Mesendoderm (in vitro differentiated cells): ENCODE results near the gene MAPKBP1.

Source experiments
- DNase-seq: peaks from one replicate; pipeline ENCODE4 v3.0.0; 2013
- H2AK5ac ChIP-seq: 2 replicates; pipeline ENCODE4 v1.6.1; 2013; ENCODE audit warnings: low read length, inconsistent platforms
- H2BK120ac ChIP-seq: 2 replicates; pipeline ENCODE4 v1.6.1; 2013; ENCODE audit warnings: low read depth, mild to moderate bottlenecking, low read length, moderate library complexity, mixed read lengths
- H2BK15ac ChIP-seq: replicated peaks from 2 replicates; pipeline ENCODE4 v1.6.1; 2013; ENCODE audit warnings: low read depth, mild to moderate bottlenecking, moderate library complexity
- H2BK5ac ChIP-seq: 2 replicates; pipeline ENCODE4 v1.6.1; 2013; ENCODE audit warnings: low read length, inconsistent platforms
- H3K18ac ChIP-seq: 2 replicates; pipeline ENCODE4 v1.6.1; 2013; ENCODE audit warnings: mild to moderate bottlenecking, low read length, mixed read lengths
- H3K23ac ChIP-seq: one replicate; pipeline ENCODE4 v1.6.1; 2013; ENCODE audit warnings: low read length
- H3K27ac ChIP-seq: 2 replicates; pipeline ENCODE4 v1.5.1; 2013; ENCODE audit warnings: low read depth, mild to moderate bottlenecking, inconsistent platforms, low read length, moderate library complexity
- H3K27me3 ChIP-seq: 2 replicates; pipeline ENCODE4 v1.6.1; 2013; ENCODE audit warnings: low read length, control low read depth, mild to moderate bottlenecking, inconsistent platforms; ENCODE audit not compliant: insufficient read depth, poor library complexity
- H3K36me3 ChIP-seq: 2 replicates; pipeline ENCODE4 v1.6.1; 2013; ENCODE audit warnings: low read length, inconsistent platforms; ENCODE audit not compliant: control insufficient read depth, insufficient read depth
- H3K4ac ChIP-seq: one replicate; pipeline ENCODE4 v1.6.1; 2013; ENCODE audit warnings: low read depth, mild to moderate bottlenecking, low read length, moderate library complexity
- H3K4me1 ChIP-seq: 2 replicates; pipeline ENCODE4 v1.6.1; 2013; ENCODE audit warnings: low read depth, low read length, inconsistent platforms; ENCODE audit not compliant: control insufficient read depth
- H3K4me2 ChIP-seq: 2 replicates; pipeline ENCODE4 v1.6.1; 2013; ENCODE audit warnings: low read length
- H3K4me3 ChIP-seq: 2 replicates; pipeline ENCODE4 v1.5.1; 2013; ENCODE audit warnings: mild to moderate bottlenecking, low read length
- H3K56ac ChIP-seq: one replicate; pipeline ENCODE4 v1.6.1; 2013; ENCODE audit warnings: low read length
- H3K79me1 ChIP-seq: 2 replicates; pipeline ENCODE4 v1.6.1; 2013; ENCODE audit warnings: low read length, inconsistent platforms
- H3K79me2 ChIP-seq: 2 replicates; pipeline ENCODE4 v1.6.1; 2013; ENCODE audit warnings: mild to moderate bottlenecking, low read length; ENCODE audit not compliant: control insufficient read depth, insufficient read depth
- H3K9ac ChIP-seq: 2 replicates; pipeline ENCODE4 v1.6.1; 2013; ENCODE audit warnings: low read length, inconsistent platforms
- H4K5ac ChIP-seq: one replicate; pipeline ENCODE4 v1.6.1; 2013; ENCODE audit warnings: low read length
- H4K8ac ChIP-seq: one replicate; pipeline ENCODE4 v1.6.1; 2013; ENCODE audit warnings: low read depth, mild to moderate bottlenecking, control low read depth, low read length, moderate library complexity
- WGBS: extraction: QIAGEN DNeasy Blood & Tissue Kit; methylation state at CpG from one replicate; pipeline ENCODE4 v1.1.7; 2013; ENCODE audit warnings: low lambda C conversion rate, missing lambda C conversion rate; ENCODE audit not compliant: insufficient coverage; ENCODE audit errors: extremely low coverage; 5-methylcytosine and 5-hydroxymethylcytosine counted together

Gene MAPKBP1

GRCh38 chr15:41856716-41857115, 82.4 kb downstream of the MAPKBP1 start:
- Histone ChIP-seq H2BK15ac (no peak overlapping the region), H4K5ac (no peak overlapping the region), H2AK5ac (no peak overlapping the region), H3K36me3 (no peaks in the 10 kb centered on the region), H3K27me3 (no peaks in the 10 kb centered on the region), H3K4ac (no peak overlapping the region), H3K4me2 (no peak overlapping the region), H4K8ac (no peak overlapping the region), H3K4me1 (no peaks in the 10 kb centered on the region), H3K18ac (no peak overlapping the region), H3K79me1 (no peaks in the 10 kb centered on the region), H2BK5ac (no peak overlapping the region), H3K27ac (no peak overlapping the region), H3K9ac (no peak overlapping the region), H3K23ac (no peak overlapping the region), H2BK120ac (no peak overlapping the region), H3K56ac (no peak overlapping the region), H3K4me3 (no peak overlapping the region), H3K79me2 (no peaks in the 10 kb centered on the region)
- DNase-seq = no peak
- no CpG with 5 or more reads among the region's 12 CpGs for WGBS

DNA sequence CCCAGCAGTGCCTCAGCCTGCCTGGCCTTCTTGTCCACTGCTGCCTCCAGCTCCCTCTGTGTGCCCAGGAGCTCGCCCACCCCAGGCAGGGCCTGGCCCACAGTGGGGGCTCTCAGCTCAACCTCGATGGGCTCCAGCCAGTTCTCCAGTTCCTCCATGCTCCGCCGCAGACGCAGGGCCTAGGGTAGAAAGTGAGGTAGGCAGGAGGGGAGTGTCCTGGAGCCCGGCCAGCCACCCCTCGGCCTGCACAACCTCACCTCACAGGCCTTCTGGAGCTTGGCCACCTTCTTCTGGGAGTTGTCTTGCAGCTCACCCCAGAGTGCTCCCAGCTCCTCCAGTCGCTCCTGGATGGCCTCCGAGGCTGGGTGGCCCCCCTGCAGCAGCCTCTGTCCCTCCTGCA, 83.0 kb downstream of the MAPKBP1 start:
- H2BK120ac ChIP-seq = no peak overlapping the region
- no peak overlapping the region for H3K4ac ChIP-seq
- no peaks in the 10 kb centered on the region for H3K27me3 ChIP-seq
- H3K79me1 ChIP-seq = no peaks in the 10 kb centered on the region
- H3K36me3 ChIP-seq = no peaks in the 10 kb centered on the region
- no peak overlapping the region for H3K27ac ChIP-seq
- H2BK5ac ChIP-seq = no peak overlapping the region
- H2AK5ac ChIP-seq = no peak overlapping the region
- no peaks in the 10 kb centered on the region for H3K79me2 ChIP-seq
- DNase-seq = no peak
- H3K23ac ChIP-seq = no peak overlapping the region
- no peaks in the 10 kb centered on the region for H3K4me1 ChIP-seq
- H4K8ac ChIP-seq = no peak overlapping the region
- no peak overlapping the region for H3K4me2 ChIP-seq
- WGBS = no CpG with 5 or more reads among the region's 9 CpGs
- no peak overlapping the region for H3K18ac ChIP-seq
- H3K9ac ChIP-seq = no peak overlapping the region
- H3K4me3 ChIP-seq = no peak overlapping the region
- H2BK15ac ChIP-seq = no peak overlapping the region
- H4K5ac ChIP-seq = no peak overlapping the region
- H3K56ac ChIP-seq = no peak overlapping the region

- Histone ChIP-seq H3K23ac (no peak overlapping the region), H3K36me3 (no peaks in the 10 kb centered on the region), H3K4me2 (no peak overlapping the region), H3K79me1 (no peaks in the 10 kb centered on the region), H3K4me3 (no peak overlapping the region), H3K9ac (no peak overlapping the region), H3K4ac (no peak overlapping the region), H3K79me2 (no peaks in the 10 kb centered on the region), H3K18ac (no peak overlapping the region), H3K27ac (no peak overlapping the region), H3K4me1 (no peaks in the 10 kb centered on the region), H4K5ac (no peak overlapping the region), H2BK5ac (no peak overlapping the region), H2BK120ac (no peak overlapping the region), H2BK15ac (no peak overlapping the region), H2AK5ac (no peak overlapping the region), H3K56ac (no peak overlapping the region), H3K27me3 (no peaks in the 10 kb centered on the region), H4K8ac (no peak overlapping the region)
- no CpG with 5 or more reads among the region's 15 CpGs for WGBS
- DNase-seq = no peak
Observed at GRCh38 chr15:41858756-41859155, 84.5 kb downstream of the MAPKBP1 start.

DNA sequence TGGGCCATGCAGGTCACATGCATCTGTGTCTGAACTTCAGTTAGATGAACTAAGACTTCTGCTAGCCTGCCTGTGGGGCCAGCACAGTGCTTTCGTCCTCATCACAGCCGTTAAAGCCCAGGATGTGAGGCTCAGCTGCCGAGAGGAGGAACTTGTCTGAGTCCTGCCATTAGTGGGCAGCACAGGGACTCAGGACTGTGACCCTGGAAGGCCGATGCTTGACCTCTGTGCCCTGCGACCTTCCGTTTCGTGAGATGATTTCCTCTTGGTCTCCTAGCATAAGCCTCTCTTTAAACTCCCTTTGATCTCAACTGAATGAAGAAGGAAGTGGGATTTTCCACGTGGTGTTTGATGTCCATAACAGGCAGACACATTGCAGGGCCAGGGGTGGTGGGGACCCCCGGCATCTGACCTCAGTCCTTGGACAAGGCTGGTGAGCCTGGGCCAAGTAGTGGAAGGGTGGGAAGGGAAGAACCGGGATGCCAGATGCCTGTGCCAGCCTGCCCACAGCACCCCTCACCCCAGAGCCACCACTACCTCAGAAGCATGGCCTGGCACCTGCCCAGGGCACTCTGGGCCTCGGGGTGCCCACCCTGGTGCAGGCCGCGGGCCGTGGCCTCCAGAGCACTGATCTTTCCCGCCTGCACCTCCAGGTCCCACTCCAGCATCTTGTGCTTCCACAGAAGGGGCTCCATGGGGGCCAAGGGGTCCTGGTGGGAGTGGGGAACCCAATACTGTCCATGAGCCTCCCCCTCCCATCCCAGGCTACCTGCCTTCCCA, 86.0 kb downstream of the MAPKBP1 start:
- no peak overlapping the region for H3K4me2 ChIP-seq
- no peak overlapping the region for H3K18ac ChIP-seq

DNA sequence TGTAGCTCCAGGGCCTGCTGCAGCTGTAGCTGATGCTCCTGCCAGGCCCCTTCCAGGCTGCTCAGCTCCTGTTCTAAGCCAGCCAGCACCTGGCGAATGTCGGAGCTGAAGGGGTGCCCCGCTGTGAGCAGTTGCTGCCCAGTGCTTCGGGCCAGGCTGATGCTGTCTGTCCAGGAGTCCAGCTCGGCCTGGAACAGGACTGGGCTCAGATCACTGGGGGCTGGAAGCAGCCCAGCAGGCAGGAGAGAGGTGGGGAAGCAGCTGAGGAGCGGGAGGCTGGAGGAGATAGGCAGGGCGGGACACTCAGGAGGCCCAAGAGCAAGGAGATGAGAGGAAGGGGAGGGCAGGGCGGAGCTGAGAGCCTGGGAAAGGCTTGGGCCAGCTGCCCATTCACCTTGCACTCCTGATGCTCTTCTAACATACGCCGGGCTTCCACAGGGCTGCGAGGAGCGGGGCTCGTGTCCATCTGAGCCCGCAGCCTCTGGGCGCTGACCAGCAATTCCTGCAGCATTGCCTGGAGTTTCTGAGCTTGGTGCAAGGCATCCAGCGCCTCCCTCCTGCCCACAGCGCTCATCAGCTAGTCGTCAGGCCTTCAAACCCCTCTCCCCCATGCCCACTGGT, 87.6 kb downstream of the MAPKBP1 start:
- H3K4me1 ChIP-seq = no peaks in the 10 kb centered on the region
- DNase-seq = no peak
- H3K79me2 ChIP-seq = no peaks in the 10 kb centered on the region
- H4K8ac ChIP-seq = no peak overlapping the region
- no peak overlapping the region for H3K9ac ChIP-seq
- H2AK5ac ChIP-seq = no peak overlapping the region
- WGBS = no CpG with 5 or more reads among the region's 18 CpGs
- no peak overlapping the region for H2BK5ac ChIP-seq
- no peak overlapping the region for H3K4me3 ChIP-seq
- H2BK120ac ChIP-seq = no peak overlapping the region
- H3K18ac ChIP-seq = no peak overlapping the region
- H3K27me3 ChIP-seq = no peaks in the 10 kb centered on the region
- no peak overlapping the region for H4K5ac ChIP-seq
- H3K27ac ChIP-seq = no peak overlapping the region
- no peaks in the 10 kb centered on the region for H3K79me1 ChIP-seq
- H3K36me3 ChIP-seq = no peaks in the 10 kb centered on the region
- no peak overlapping the region for H2BK15ac ChIP-seq
- H3K23ac ChIP-seq = peak overlapping the region; percentile 80
- H3K4ac ChIP-seq = no peak overlapping the region
- no peak overlapping the region for H3K4me2 ChIP-seq
- no peak overlapping the region for H3K56ac ChIP-seq

More for the DNA sequence above, 86.0 kb downstream of the MAPKBP1 start:
- Histone ChIP-seq H4K5ac (no peak overlapping the region), H3K56ac (no peak overlapping the region), H3K79me1 (no peaks in the 10 kb centered on the region), H2AK5ac (no peak overlapping the region), H3K4ac (no peak overlapping the region), H3K4me3 (no peak overlapping the region), H2BK5ac (no peak overlapping the region), H3K36me3 (no peaks in the 10 kb centered on the region), H3K4me1 (no peaks in the 10 kb centered on the region), H4K8ac (no peak overlapping the region), H2BK120ac (no peak overlapping the region), H3K27me3 (no peaks in the 10 kb centered on the region), H3K9ac (no peak overlapping the region), H3K23ac (no peak overlapping the region), H3K79me2 (no peaks in the 10 kb centered on the region), H2BK15ac (no peak overlapping the region), H3K27ac (no peak overlapping the region)
- DNase-seq = peak; percentile 27
- WGBS = no CpG with 5 or more reads among the region's 15 CpGs
